CD4-positive, alpha-beta T cell (primary cell): Measurements from ENCODE around the gene DDA1. TPM values are rescaled to one million over a fixed set of nuclear protein-coding genes. Genes with fewer than 3 reads are reported as not detected.

Experiments used
- ATAC-seq: fragments of 200-7000 bp; cut with Tn5 transposase; one replicate; pipeline ENCODE4 v1.10.0; 2022; ENCODE audit warnings: mild to moderate bottlenecking; ENCODE audit not compliant: poor library complexity
- CTCF ChIA-PET: fragments of 350-600 bp; sonication (Branson Sonifier 250); formaldehyde crosslinking; loops from one replicate; lab custom pipeline; 2021; ENCODE audit warnings: antibody characterized with exemption, inconsistent platforms; lab: Charles Lee
- POLR2A ChIA-PET: fragments of 350-600 bp; sonication (Branson Sonifier 250); formaldehyde crosslinking; loops from one replicate; lab custom pipeline; 2021; ENCODE audit warnings: antibody characterized with exemption, inconsistent platforms; lab: Charles Lee
- DNase-seq, 14 experiments: peaks; one replicate each; pipeline ENCODE4 v3.0.0-alpha.2; 2013 to 2020; ENCODE audit warnings: mixed read lengths in 2 of 14
- H3K27ac ChIP-seq, 2 donors: one replicate each; pipeline versions ENCODE4 v1.5.1 to v1.7.0; 2013; ENCODE audit warnings: low read length in 2 of 2, low read depth in 1 of 2, mild to moderate bottlenecking in 1 of 2
- H3K27me3 ChIP-seq, 2 experiments: 1 replicate in 1 of 2; 2 replicates in 1 of 2; pipeline versions ENCODE4 v1.6.1 to v1.7.0; 2013; ENCODE audit warnings: low read length in 2 of 2, control low read depth in 1 of 2, mild to moderate bottlenecking in 1 of 2, moderate library complexity in 1 of 2; ENCODE audit not compliant: insufficient read depth in 2 of 2, control insufficient read depth in 1 of 2
- H3K36me3 ChIP-seq: one replicate; pipeline ENCODE4 v1.6.1; 2013; ENCODE audit warnings: low read length, control low read depth; ENCODE audit not compliant: insufficient read depth
- H3K4me1 ChIP-seq: one replicate; pipeline ENCODE4 v1.6.1; 2013; ENCODE audit warnings: low read length, control low read depth; ENCODE audit not compliant: insufficient read depth
- H3K4me3 ChIP-seq: one replicate; pipeline ENCODE4 v1.5.1; 2013; ENCODE audit warnings: mild to moderate bottlenecking, low read length, moderate library complexity
- H3K9me3 ChIP-seq, 2 experiments: 1 replicate in 1 of 2; 2 replicates in 1 of 2; pipeline versions ENCODE4 v1.6.1 to v1.7.0; 2013; ENCODE audit warnings: low read length in 2 of 2, mild to moderate bottlenecking in 2 of 2, control low read depth in 1 of 2, moderate library complexity in 1 of 2; ENCODE audit not compliant: control insufficient read depth in 1 of 2, insufficient read depth in 1 of 2
- H3K27ac Mint-ChIP-seq: one replicate; pipeline ENCODE4 v1.8.0; 2020; ENCODE audit warnings: mixed read lengths
- H3K27me3 Mint-ChIP-seq: one replicate; pipeline ENCODE4 v1.8.0; 2021; ENCODE audit warnings: mixed read lengths
- H3K36me3 Mint-ChIP-seq: one replicate; pipeline ENCODE4 v1.8.0; 2021; ENCODE audit warnings: low read depth, mixed read lengths
- H3K4me1 Mint-ChIP-seq: one replicate; pipeline ENCODE4 v1.8.0; 2021; ENCODE audit warnings: low read depth, mixed read lengths
- H3K4me3 Mint-ChIP-seq: one replicate; pipeline ENCODE4 v1.8.0; 2020; ENCODE audit warnings: mild to moderate bottlenecking, mixed read lengths
- H3K9me3 Mint-ChIP-seq: one replicate; pipeline ENCODE4 v1.8.0; 2020; ENCODE audit warnings: mixed read lengths
- CTCF ChIP-seq: fragments of 200-600 bp; IDR thresholded peaks from one replicate; pipeline ENCODE4 v1.8.0; 2022; ENCODE audit warnings: antibody characterized with exemption, mild to moderate bottlenecking
- intact Hi-C, 2 experiments: fragments of 100-400 bp; cut with DNase I in 1 of 2; cut with micrococcal nuclease in 1 of 2; formaldehyde crosslinking; loops; one replicate each; pipeline versions ENCODE4 v1.15.1 to v1.9.0; 2023 to 2025; cut with DNase I, micrococcal nuclease
- total RNA-seq, 174 experiments: library from RNA in 2 of 174; stranded (reverse) in 2 of 174; gene quantifications; one replicate each; pipeline ENCODE4 v1.2.3 and lab custom pipeline; 2021 to 2026

Gene DDA1
- total RNA-seq, 2 experiments from 2014 or later = 41.4 to 43.4 TPM

- ATAC-seq (no peak), DNase-seq (no peak)
- H3K4me3 Mint-ChIP-seq = no peak overlapping the region
- H3K27ac Mint-ChIP-seq = no peak overlapping the region
- intact Hi-C loops = loop anchor here in 1 of 2 experiments (5.0 to 10.0 kb wide), 2 partner anchors 122 to 205 kb away; no protein-coding TSS in a partner anchor
- Histone ChIP-seq H3K4me1 (peaks cover 31% of the 10 kb centered on the region), H3K27ac (no peak overlapping the region), H3K36me3 (no peaks in the 10 kb centered on the region), H3K4me3 (no peak overlapping the region), H3K9me3 (no peaks in the 10 kb centered on the region), H3K27me3 (no peaks in the 10 kb centered on the region)
- H3K27me3 Mint-ChIP-seq = no peaks in the 10 kb centered on the region
- peaks cover 14% of the 10 kb centered on the region for H3K4me1 Mint-ChIP-seq
- H3K36me3 Mint-ChIP-seq = peaks cover 6% of the 10 kb centered on the region
- TF ChIP-seq CTCF = no peak
- ChIA-PET CTCF (interaction anchor here (0.7 kb wide), 1 partner anchor 11 kb away, joined by 3 read pairs; no protein-coding TSS in a partner anchor), POLR2A (no interaction called here)
- H3K9me3 Mint-ChIP-seq = no peaks in the 10 kb centered on the region
These were observed 46.8 kb upstream of the DDA1 start for GRCh38 chr19:17262557-17262956.

GRCh38 chr19:17263712-17264640 is 45.4 kb upstream of the DDA1 start:
- ChIA-PET CTCF (no interaction called here), POLR2A (no interaction called here)
- H3K4me1 Mint-ChIP-seq = peaks cover 20% of the 10 kb centered on the region
- H3K36me3 Mint-ChIP-seq = peaks cover 13% of the 10 kb centered on the region
- H3K27ac Mint-ChIP-seq = no peak overlapping the region
- DNase-seq = no peak
- H3K27me3 ChIP-seq = no peaks in the 10 kb centered on the region
- peaks cover 45% of the 10 kb centered on the region for H3K4me1 ChIP-seq
- H3K4me3 ChIP-seq = no peak overlapping the region
- no peaks in the 10 kb centered on the region for H3K27me3 Mint-ChIP-seq
- no peak overlapping the region for H3K27ac ChIP-seq
- intact Hi-C loops = loop anchor here in 1 of 2 experiments (5.0 to 10.0 kb wide), 2 partner anchors 121 to 203 kb away; no protein-coding TSS in a partner anchor
- H3K36me3 ChIP-seq = peaks cover 2% of the 10 kb centered on the region
- ATAC-seq = no peak
- no peak for TF ChIP-seq CTCF
- no peak overlapping the region for H3K4me3 Mint-ChIP-seq
- H3K9me3 ChIP-seq = no peaks in the 10 kb centered on the region
- no peaks in the 10 kb centered on the region for H3K9me3 Mint-ChIP-seq

- no peak within 1 kb of the TSS for H3K27ac Mint-ChIP-seq
- peaks cover 20% of the 10 kb centered on the region for H3K4me1 Mint-ChIP-seq
- DNase-seq (peak in 1 of 14 experiments; percentile 40), ATAC-seq (no peak)
- Histone ChIP-seq H3K4me3 (no peak within 1 kb of the TSS), H3K27ac (no peak within 1 kb of the TSS), H3K36me3 (peaks cover 3% of the 10 kb centered on the region), H3K27me3 (no peaks in the 10 kb centered on the region), H3K9me3 (no peaks in the 10 kb centered on the region), H3K4me1 (peaks cover 46% of the 10 kb centered on the region)
- no peaks in the 10 kb centered on the region for H3K27me3 Mint-ChIP-seq
- no peak for TF ChIP-seq CTCF
- no peaks in the 10 kb centered on the region for H3K9me3 Mint-ChIP-seq
- CTCF ChIA-PET = no interaction called here
- H3K4me3 Mint-ChIP-seq = no peak within 1 kb of the TSS
- intact Hi-C loops = loop anchor here in 1 of 2 experiments (5.0 to 10.0 kb wide), 2 partner anchors 120 to 203 kb away; no protein-coding TSS in a partner anchor
- peaks cover 13% of the 10 kb centered on the region for H3K36me3 Mint-ChIP-seq
- POLR2A ChIA-PET = interaction anchor here (1.0 to 1.5 kb wide), 2 partner anchors 139 to 155 kb away, joined by 3 to 5 read pairs; partner anchors contain the start of gene MVB12A
These were observed 44.8 kb upstream of the DDA1 start, which contains the start of gene USHBP1 for GRCh38 chr19:17264641-17264979. USHBP1 (minus strand) TSS chr19:17264745; CDS start chr19:17264299, 446 bp downstream.
